ENCODE data around the gene SOWAHD. TPM values are rescaled to one million over a fixed set of nuclear protein-coding genes. Genes with fewer than 3 reads are reported as not detected.
"Not testable (repeated sequence)": the region's sequence is repeated elsewhere in the genome, so short reads cannot be mapped to it uniquely, and the experiment has no call there.

Gene SOWAHD
- total RNA-seq, 1 donor from 2014 or later: 1.6 TPM

GRCh38 chrX:119757646-119757978 is 776 bp upstream of the SOWAHD start:
- Histone ChIP-seq H3K4me3 (ENCODE audit: low read length in 3 of 3) (peak overlapping the region; percentile 7 to 43 (median 22)), H3K9ac (ENCODE audit: low read depth in 1 of 3, low read length in 3 of 3) (peak overlapping the region in 1 of 3 donors; percentile 16), H3K9me3 (ENCODE audit: control insufficient read depth in 3 of 3, low read length in 3 of 3) (no peaks in the 10 kb centered on the region), H3K27me3 (ENCODE audit: control insufficient read depth in 3 of 3, insufficient read depth in 3 of 3, low read length in 3 of 3) (peaks cover 11 to 20% (median 15%) of the 10 kb centered on the region in 3 donors), H3K36me3 (ENCODE audit: control insufficient read depth in 3 of 3, insufficient read depth in 3 of 3, low read length in 3 of 3) (no peaks in the 10 kb centered on the region), H3K4me1 (ENCODE audit: control insufficient read depth in 3 of 3, insufficient read depth in 3 of 3, low read length in 3 of 3) (peaks cover 0 to 5% (median 0%) of the 10 kb centered on the region in 3 donors), H3K27ac (ENCODE audit: low read depth, low read length) (no peak overlapping the region)

DNA sequence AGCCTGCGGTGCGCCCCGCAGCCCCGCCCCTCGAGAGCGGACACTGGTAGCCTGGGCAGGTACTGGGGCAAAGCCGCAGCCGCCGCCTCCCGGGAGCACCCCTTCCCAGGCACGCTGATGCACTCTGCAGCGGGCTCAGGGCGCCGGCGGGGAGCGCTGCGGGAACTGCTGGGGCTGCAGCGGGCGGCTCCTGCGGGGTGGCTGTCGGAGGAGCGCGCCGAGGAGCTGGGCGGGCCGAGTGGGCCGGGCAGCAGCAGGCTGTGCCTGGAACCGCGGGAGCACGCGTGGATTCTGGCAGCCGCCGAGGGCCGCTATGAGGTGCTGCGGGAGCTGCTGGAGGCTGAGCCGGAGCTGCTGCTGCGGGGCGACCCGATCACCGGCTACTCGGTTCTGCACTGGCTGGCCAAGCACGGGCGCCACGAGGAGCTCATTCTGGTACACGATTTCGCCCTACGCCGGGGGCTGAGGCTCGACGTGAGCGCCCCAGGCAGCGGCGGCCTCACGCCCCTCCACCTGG is 401 bp downstream of the SOWAHD start:
- no peaks in the 10 kb centered on the region for H3K36me3 ChIP-seq (ENCODE audit: control insufficient read depth in 3 of 3, insufficient read depth in 3 of 3, low read length in 3 of 3)
- H3K9ac ChIP-seq (ENCODE audit: low read depth in 1 of 3, low read length in 3 of 3): no peak overlapping the region

DNA sequence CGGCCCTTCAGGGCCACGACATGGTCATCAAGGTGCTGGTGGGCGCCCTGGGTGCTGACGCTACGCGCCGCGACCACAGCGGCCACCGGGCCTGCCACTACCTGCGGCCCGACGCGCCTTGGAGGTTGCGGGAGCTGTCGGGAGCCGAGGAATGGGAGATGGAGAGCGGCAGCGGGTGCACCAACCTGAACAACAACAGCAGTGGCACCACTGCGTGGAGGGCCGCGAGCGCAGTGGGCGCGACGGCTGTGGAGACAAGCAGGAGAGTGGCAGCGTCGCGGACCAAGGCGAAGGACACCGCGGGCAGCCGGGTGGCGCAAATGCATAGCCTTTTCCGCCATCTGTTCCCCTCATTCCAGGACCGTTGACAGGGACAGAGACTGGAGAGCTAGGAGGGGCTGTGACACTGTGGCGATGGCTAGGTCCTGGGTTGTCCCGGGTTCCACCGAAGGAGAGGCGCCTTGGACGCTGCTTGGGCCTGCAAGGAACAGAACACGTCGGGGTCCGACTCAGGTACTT is 919 bp downstream of the SOWAHD start:
- no peak overlapping the region for H3K27ac ChIP-seq (ENCODE audit: low read depth, low read length)

More for the DNA sequence above, 401 bp downstream of the SOWAHD start:
- Histone ChIP-seq H3K4me1 (ENCODE audit: control insufficient read depth in 3 of 3, insufficient read depth in 3 of 3, low read length in 3 of 3) (peaks cover 0 to 5% (median 0%) of the 10 kb centered on the region in 3 donors), H3K27me3 (ENCODE audit: control insufficient read depth in 3 of 3, insufficient read depth in 3 of 3, low read length in 3 of 3) (peaks cover 11 to 20% (median 15%) of the 10 kb centered on the region in 3 donors), H3K4me3 (ENCODE audit: low read length in 3 of 3) (peak overlapping the region in 2 of 3 donors; percentile 35 to 43), H3K27ac (ENCODE audit: low read depth, low read length) (no peak overlapping the region), H3K9me3 (ENCODE audit: control insufficient read depth in 3 of 3, low read length in 3 of 3) (no peaks in the 10 kb centered on the region)

DNA sequence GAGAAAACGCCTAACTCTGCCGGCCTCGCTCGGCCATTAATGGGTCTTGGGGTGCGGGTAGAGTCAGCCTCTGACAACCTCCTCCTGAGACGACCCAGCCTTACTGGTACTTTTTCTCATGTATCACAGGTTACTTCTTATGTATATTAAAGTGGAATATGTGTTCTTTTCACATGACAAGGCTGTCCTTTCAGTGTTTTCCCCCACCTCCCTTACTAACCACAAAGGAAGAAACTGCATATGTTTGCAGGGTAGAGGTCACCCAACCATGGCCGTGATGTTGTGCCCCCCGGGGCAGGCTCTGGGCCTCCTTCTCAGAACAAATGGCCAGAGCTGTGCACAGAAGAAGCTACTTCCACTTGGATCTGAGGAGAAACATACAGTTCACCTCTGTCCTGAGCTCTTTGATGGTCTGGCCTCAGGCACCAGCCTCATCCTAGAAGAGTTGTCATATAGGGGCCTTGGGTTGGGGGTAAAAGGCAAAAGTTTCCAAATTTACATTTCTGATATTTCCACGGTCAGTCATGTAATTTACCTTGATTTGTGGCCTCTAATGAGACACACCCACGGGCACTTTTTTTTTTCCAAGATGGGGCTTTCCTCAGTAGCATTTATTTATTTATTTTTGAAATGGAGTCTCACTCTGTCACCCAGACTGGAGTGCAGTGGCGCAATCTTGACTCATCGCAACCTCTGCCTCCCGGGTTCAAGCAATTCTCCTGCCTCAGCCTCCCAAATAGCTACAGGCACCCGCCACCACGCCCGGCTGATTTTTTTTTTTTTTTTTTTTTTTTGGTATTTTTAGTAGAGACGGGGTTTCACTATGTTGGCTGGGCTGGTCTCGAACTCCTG is 1.9 kb downstream of the SOWAHD start:
- Histone ChIP-seq H3K36me3 (ENCODE audit: control insufficient read depth in 3 of 3, insufficient read depth in 3 of 3, low read length in 3 of 3) (no peaks in the 10 kb centered on the region), H3K27ac (ENCODE audit: low read depth, low read length) (no peak overlapping the region), H3K4me3 (ENCODE audit: low read length in 3 of 3) (no peak overlapping the region), H3K27me3 (ENCODE audit: control insufficient read depth in 3 of 3, insufficient read depth in 3 of 3, low read length in 3 of 3) (peaks cover 11 to 20% (median 15%) of the 10 kb centered on the region in 3 donors), H3K4me1 (ENCODE audit: control insufficient read depth in 3 of 3, insufficient read depth in 3 of 3, low read length in 3 of 3) (peaks cover 0 to 5% (median 0%) of the 10 kb centered on the region in 3 donors), H3K9ac (ENCODE audit: low read depth in 1 of 3, low read length in 3 of 3) (no peak overlapping the region), H3K9me3 (ENCODE audit: control insufficient read depth in 3 of 3, low read length in 3 of 3) (no peaks in the 10 kb centered on the region)

More for the DNA sequence above, 919 bp downstream of the SOWAHD start:
- H3K4me3 ChIP-seq (ENCODE audit: low read length in 3 of 3): peak overlapping the region in 1 of 3 donors; percentile 43
- no peaks in the 10 kb centered on the region for H3K9me3 ChIP-seq (ENCODE audit: control insufficient read depth in 3 of 3, low read length in 3 of 3)
- no peaks in the 10 kb centered on the region for H3K36me3 ChIP-seq (ENCODE audit: control insufficient read depth in 3 of 3, insufficient read depth in 3 of 3, low read length in 3 of 3)
- peaks cover 0 to 5% (median 0%) of the 10 kb centered on the region in 3 donors for H3K4me1 ChIP-seq (ENCODE audit: control insufficient read depth in 3 of 3, insufficient read depth in 3 of 3, low read length in 3 of 3)
- no peak overlapping the region for H3K9ac ChIP-seq (ENCODE audit: low read depth in 1 of 3, low read length in 3 of 3)
- peaks cover 11 to 20% (median 15%) of the 10 kb centered on the region in 3 donors for H3K27me3 ChIP-seq (ENCODE audit: control insufficient read depth in 3 of 3, insufficient read depth in 3 of 3, low read length in 3 of 3)

- no peaks in the 10 kb centered on the region for H3K36me3 ChIP-seq (ENCODE audit: control insufficient read depth in 3 of 3, insufficient read depth in 3 of 3, low read length in 3 of 3)
- H3K9ac ChIP-seq (ENCODE audit: low read depth in 1 of 3, low read length in 3 of 3): no peak overlapping the region
- H3K4me1 ChIP-seq (ENCODE audit: control insufficient read depth in 3 of 3, insufficient read depth in 3 of 3, low read length in 3 of 3): peaks cover 0 to 5% (median 0%) of the 10 kb centered on the region in 3 donors
- no peaks in the 10 kb centered on the region for H3K9me3 ChIP-seq (ENCODE audit: control insufficient read depth in 3 of 3, low read length in 3 of 3)
- H3K27me3 ChIP-seq (ENCODE audit: control insufficient read depth in 3 of 3, insufficient read depth in 3 of 3, low read length in 3 of 3): peaks cover 11 to 15% (median 12%) of the 10 kb centered on the region in 3 donors
- no peak overlapping the region for H3K4me3 ChIP-seq (ENCODE audit: low read length in 3 of 3)
- no peak overlapping the region for H3K27ac ChIP-seq (ENCODE audit: low read depth, low read length)
These were observed 4.3 kb downstream of the SOWAHD start for GRCh38 chrX:119762718-119763117.

- no peaks in the 10 kb centered on the region for H3K9me3 ChIP-seq (ENCODE audit: control insufficient read depth in 3 of 3, low read length in 3 of 3)
- peaks cover 0 to 5% (median 0%) of the 10 kb centered on the region in 3 donors for H3K4me1 ChIP-seq (ENCODE audit: control insufficient read depth in 3 of 3, insufficient read depth in 3 of 3, low read length in 3 of 3)
- peaks cover 11 to 15% (median 11%) of the 10 kb centered on the region in 3 donors for H3K27me3 ChIP-seq (ENCODE audit: control insufficient read depth in 3 of 3, insufficient read depth in 3 of 3, low read length in 3 of 3)
- no peaks in the 10 kb centered on the region for H3K36me3 ChIP-seq (ENCODE audit: control insufficient read depth in 3 of 3, insufficient read depth in 3 of 3, low read length in 3 of 3)
- H3K4me3 ChIP-seq (ENCODE audit: low read length in 3 of 3): no peak overlapping the region
- H3K27ac ChIP-seq (ENCODE audit: low read depth, low read length): no peak overlapping the region
- H3K9ac ChIP-seq (ENCODE audit: low read depth in 1 of 3, low read length in 3 of 3): no peak overlapping the region
These were observed 4.8 kb downstream of the SOWAHD start for GRCh38 chrX:119763181-119763580.

- Histone ChIP-seq H3K9ac (ENCODE audit: low read depth in 1 of 3, low read length in 3 of 3) (no peak overlapping the region), H3K27ac (ENCODE audit: low read depth, low read length) (no peak overlapping the region), H3K4me3 (ENCODE audit: low read length in 3 of 3) (no peak overlapping the region), H3K9me3 (ENCODE audit: control insufficient read depth in 3 of 3, low read length in 3 of 3) (no peaks in the 10 kb centered on the region), H3K4me1 (ENCODE audit: control insufficient read depth in 3 of 3, insufficient read depth in 3 of 3, low read length in 3 of 3) (peaks cover 0 to 3% (median 0%) of the 10 kb centered on the region in 3 donors), H3K36me3 (ENCODE audit: control insufficient read depth in 3 of 3, insufficient read depth in 3 of 3, low read length in 3 of 3) (no peaks in the 10 kb centered on the region), H3K27me3 (ENCODE audit: control insufficient read depth in 3 of 3, insufficient read depth in 3 of 3, low read length in 3 of 3) (peaks cover 10 to 12% (median 11%) of the 10 kb centered on the region in 3 donors)
These were observed 5.5 kb downstream of the SOWAHD start for GRCh38 chrX:119763836-119764387.

GRCh38 chrX:119768436-119768835 is 10.0 kb downstream of the SOWAHD start:
- H3K4me3 ChIP-seq (ENCODE audit: low read length in 3 of 3); H3K9me3 ChIP-seq (ENCODE audit: control insufficient read depth in 3 of 3, low read length in 3 of 3); H3K27ac ChIP-seq (ENCODE audit: low read depth, low read length); H3K9ac ChIP-seq (ENCODE audit: low read depth in 1 of 3, low read length in 3 of 3); H3K4me1 ChIP-seq (ENCODE audit: control insufficient read depth in 3 of 3, insufficient read depth in 3 of 3, low read length in 3 of 3); H3K36me3 ChIP-seq (ENCODE audit: control insufficient read depth in 3 of 3, insufficient read depth in 3 of 3, low read length in 3 of 3); H3K27me3 ChIP-seq (ENCODE audit: control insufficient read depth in 3 of 3, insufficient read depth in 3 of 3, low read length in 3 of 3): not testable (repeated sequence)

- H3K4me1 ChIP-seq (ENCODE audit: control insufficient read depth in 3 of 3, insufficient read depth in 3 of 3, low read length in 3 of 3); H3K9me3 ChIP-seq (ENCODE audit: control insufficient read depth in 3 of 3, low read length in 3 of 3); H3K36me3 ChIP-seq (ENCODE audit: control insufficient read depth in 3 of 3, insufficient read depth in 3 of 3, low read length in 3 of 3); H3K9ac ChIP-seq (ENCODE audit: low read depth in 1 of 3, low read length in 3 of 3); H3K4me3 ChIP-seq (ENCODE audit: low read length in 3 of 3); H3K27ac ChIP-seq (ENCODE audit: low read depth, low read length); H3K27me3 ChIP-seq (ENCODE audit: control insufficient read depth in 3 of 3, insufficient read depth in 3 of 3, low read length in 3 of 3): not testable (repeated sequence)
These were observed 11.0 kb downstream of the SOWAHD start for GRCh38 chrX:119769388-119769787.
